ENCODE data around the gene NPEPL1.
A peak's percentile ranks its signal among the peaks of the same experiment; 100 is the strongest.

NPEPL1 gene

GRCh38 chr20:58684291-58684690, 8.3 kb upstream of the NPEPL1 start:
- DNase-seq = no peak

GRCh38 chr20:58685988-58686387, 6.6 kb upstream of the NPEPL1 start:
- DNase-seq = no peak

GRCh38 chr20:58688414-58688813, 4.2 kb upstream of the NPEPL1 start:
- no peak for DNase-seq

- no peak for DNase-seq
Measured at GRCh38 chr20:58688840-58689239, 3.8 kb upstream of the NPEPL1 start.

- peak; percentile 18 for DNase-seq
Measured at GRCh38 chr20:58690396-58691135, 2.0 kb upstream of the NPEPL1 start.

- DNase-seq = no peak
Measured at GRCh38 chr20:58691773-58692578, 624 bp upstream of the NPEPL1 start.

GRCh38 chr20:58693226-58694006, 816 bp downstream of the NPEPL1 start:
- no peak for DNase-seq

- DNase-seq = no peak
Measured at GRCh38 chr20:58694241-58695083, 1.9 kb downstream of the NPEPL1 start.

- DNase-seq = no peak
Measured at GRCh38 chr20:58695084-58695722, 2.6 kb downstream of the NPEPL1 start.

GRCh38 chr20:58695895-58696375, 3.3 kb downstream of the NPEPL1 start:
- DNase-seq = no peak

- no peak for DNase-seq
Measured at GRCh38 chr20:58696411-58696961, 3.9 kb downstream of the NPEPL1 start.

GRCh38 chr20:58697201-58697866, 4.7 kb downstream of the NPEPL1 start:
- DNase-seq = no peak

- no peak for DNase-seq
Measured at GRCh38 chr20:58697867-58698703, 5.5 kb downstream of the NPEPL1 start.

- DNase-seq = peak; percentile 20
Measured at GRCh38 chr20:58698741-58699622, 6.4 kb downstream of the NPEPL1 start.

GRCh38 chr20:58699623-58700107, 7.1 kb downstream of the NPEPL1 start:
- no peak for DNase-seq

- peak; percentile 35 for DNase-seq
Measured at GRCh38 chr20:58700121-58700821, 7.7 kb downstream of the NPEPL1 start.

- DNase-seq = no peak
Measured at GRCh38 chr20:58700823-58701222, 8.2 kb downstream of the NPEPL1 start.

All from fibroblast of skin of right biceps (primary cell).